GM06990 (cell line): ENCODE data around the gene TFEB.

Source experiments
- DNase-seq: peaks from one replicate; pipeline ENCODE4 v3.0.0-alpha.2; 2011; ENCODE audit not compliant: insufficient read length; ENCODE audit errors: extremely low read depth
- H3K27me3 ChIP-seq: replicated peaks from 2 replicates; pipeline ENCODE4 v1.6.0; 2011; ENCODE audit warnings: low read length; ENCODE audit not compliant: control insufficient read depth, insufficient read depth
- H3K36me3 ChIP-seq: 2 replicates; pipeline ENCODE4 v1.5.1; 2011; ENCODE audit warnings: low read length; ENCODE audit not compliant: control insufficient read depth, insufficient read depth
- H3K4me3 ChIP-seq: replicated peaks from 2 replicates; pipeline ENCODE4 v1.5.1; 2011; ENCODE audit warnings: low read depth, mild to moderate bottlenecking, control low read depth, low read length
- CTCF ChIP-seq: IDR thresholded peaks from 2 replicates; pipeline ENCODE4 v1.5.1; 2011; ENCODE audit warnings: low read length, control low read depth, mild to moderate bottlenecking, inconsistent platforms; ENCODE audit not compliant: insufficient read depth, poor library complexity, severe bottlenecking

The TFEB gene

GRCh38 chr6:41638002-41638934, 97.1 kb downstream of the TFEB start, which contains the start of gene MDFI:
MDFI (plus strand) TSS chr6:41638468; CDS start chr6:41638750, 282 bp downstream.
- no peak for DNase-seq
- Histone ChIP-seq H3K27me3 (peaks cover 6% of the 10 kb centered on the region), H3K36me3 (no peaks in the 10 kb centered on the region), H3K4me3 (no peak within 1 kb of the TSS)
- no peak for TF ChIP-seq CTCF

- Histone ChIP-seq H3K4me3 (no peak overlapping the region), H3K27me3 (peaks cover 3% of the 10 kb centered on the region), H3K36me3 (no peaks in the 10 kb centered on the region)
- TF ChIP-seq CTCF, result no peak
- no peak for DNase-seq
Measured at GRCh38 chr6:41637194-41638001, 98.0 kb downstream of the TFEB start.

- Histone ChIP-seq H3K27me3 (peaks cover 3% of the 10 kb centered on the region), H3K4me3 (no peak overlapping the region), H3K36me3 (no peaks in the 10 kb centered on the region)
- no peak for DNase-seq
- no peak for TF ChIP-seq CTCF
Measured at GRCh38 chr6:41636833-41637193, 98.6 kb downstream of the TFEB start.

GRCh38 chr6:41635365-41635764, 100.0 kb downstream of the TFEB start:
- no peak for TF ChIP-seq CTCF
- DNase-seq, result no peak
- no peak overlapping the region for H3K4me3 ChIP-seq
- no peaks in the 10 kb centered on the region for H3K36me3 ChIP-seq
- peaks cover 5% of the 10 kb centered on the region for H3K27me3 ChIP-seq

- no peak for TF ChIP-seq CTCF
- Histone ChIP-seq H3K4me3 (no peak overlapping the region), H3K27me3 (peaks cover 4% of the 10 kb centered on the region), H3K36me3 (no peaks in the 10 kb centered on the region)
- DNase-seq, result no peak
Measured at GRCh38 chr6:41634657-41635056, 100.8 kb downstream of the TFEB start.
